HL-60 (cell line): ENCODE data around the gene TNF.

Experiments used
- GABPA ChIP-seq: IDR thresholded peaks from 2 replicates; pipeline ENCODE4 v1.6.1; 2012; ENCODE audit warnings: low read depth
- TF ChIP-seq, protein P1 (sequence below): IDR thresholded peaks from one replicate; pipeline ENCODE4 v1.5.1; 2011; ENCODE audit warnings: low read length, control low read depth, inconsistent platforms; ENCODE audit not compliant: insufficient read depth
- TF ChIP-seq, protein P2 (sequence below): IDR thresholded peaks from 2 replicates; pipeline ENCODE4 v1.6.1; 2012; ENCODE audit warnings: low read depth; ENCODE audit not compliant: insufficient replicate concordance

DNA sequence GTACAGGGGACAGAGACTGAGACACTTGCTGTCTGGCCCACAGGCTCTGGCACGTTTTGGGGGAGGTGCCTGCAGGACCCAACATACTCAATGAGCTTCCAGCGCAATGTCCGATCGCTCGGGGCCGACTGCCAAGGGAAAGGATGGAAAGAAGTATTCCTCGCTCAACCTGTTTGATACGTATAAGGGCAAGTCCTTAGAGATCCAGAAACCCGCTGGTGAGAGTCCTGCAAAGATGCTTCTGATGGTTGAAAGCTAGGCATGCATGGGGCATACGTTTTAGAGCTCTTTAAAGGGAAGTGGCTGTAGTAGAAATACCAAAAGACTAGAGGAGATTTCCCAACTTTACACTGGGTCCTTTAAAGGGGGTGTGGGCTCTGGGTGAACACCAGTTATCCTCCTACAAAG lies 47.3 kb downstream of the TNF start:
- TF ChIP-seq, protein P1, sequence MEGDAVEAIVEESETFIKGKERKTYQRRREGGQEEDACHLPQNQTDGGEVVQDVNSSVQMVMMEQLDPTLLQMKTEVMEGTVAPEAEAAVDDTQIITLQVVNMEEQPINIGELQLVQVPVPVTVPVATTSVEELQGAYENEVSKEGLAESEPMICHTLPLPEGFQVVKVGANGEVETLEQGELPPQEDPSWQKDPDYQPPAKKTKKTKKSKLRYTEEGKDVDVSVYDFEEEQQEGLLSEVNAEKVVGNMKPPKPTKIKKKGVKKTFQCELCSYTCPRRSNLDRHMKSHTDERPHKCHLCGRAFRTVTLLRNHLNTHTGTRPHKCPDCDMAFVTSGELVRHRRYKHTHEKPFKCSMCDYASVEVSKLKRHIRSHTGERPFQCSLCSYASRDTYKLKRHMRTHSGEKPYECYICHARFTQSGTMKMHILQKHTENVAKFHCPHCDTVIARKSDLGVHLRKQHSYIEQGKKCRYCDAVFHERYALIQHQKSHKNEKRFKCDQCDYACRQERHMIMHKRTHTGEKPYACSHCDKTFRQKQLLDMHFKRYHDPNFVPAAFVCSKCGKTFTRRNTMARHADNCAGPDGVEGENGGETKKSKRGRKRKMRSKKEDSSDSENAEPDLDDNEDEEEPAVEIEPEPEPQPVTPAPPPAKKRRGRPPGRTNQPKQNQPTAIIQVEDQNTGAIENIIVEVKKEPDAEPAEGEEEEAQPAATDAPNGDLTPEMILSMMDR = no peak
- TF ChIP-seq GABPA = no peak
- TF ChIP-seq, protein P2, sequence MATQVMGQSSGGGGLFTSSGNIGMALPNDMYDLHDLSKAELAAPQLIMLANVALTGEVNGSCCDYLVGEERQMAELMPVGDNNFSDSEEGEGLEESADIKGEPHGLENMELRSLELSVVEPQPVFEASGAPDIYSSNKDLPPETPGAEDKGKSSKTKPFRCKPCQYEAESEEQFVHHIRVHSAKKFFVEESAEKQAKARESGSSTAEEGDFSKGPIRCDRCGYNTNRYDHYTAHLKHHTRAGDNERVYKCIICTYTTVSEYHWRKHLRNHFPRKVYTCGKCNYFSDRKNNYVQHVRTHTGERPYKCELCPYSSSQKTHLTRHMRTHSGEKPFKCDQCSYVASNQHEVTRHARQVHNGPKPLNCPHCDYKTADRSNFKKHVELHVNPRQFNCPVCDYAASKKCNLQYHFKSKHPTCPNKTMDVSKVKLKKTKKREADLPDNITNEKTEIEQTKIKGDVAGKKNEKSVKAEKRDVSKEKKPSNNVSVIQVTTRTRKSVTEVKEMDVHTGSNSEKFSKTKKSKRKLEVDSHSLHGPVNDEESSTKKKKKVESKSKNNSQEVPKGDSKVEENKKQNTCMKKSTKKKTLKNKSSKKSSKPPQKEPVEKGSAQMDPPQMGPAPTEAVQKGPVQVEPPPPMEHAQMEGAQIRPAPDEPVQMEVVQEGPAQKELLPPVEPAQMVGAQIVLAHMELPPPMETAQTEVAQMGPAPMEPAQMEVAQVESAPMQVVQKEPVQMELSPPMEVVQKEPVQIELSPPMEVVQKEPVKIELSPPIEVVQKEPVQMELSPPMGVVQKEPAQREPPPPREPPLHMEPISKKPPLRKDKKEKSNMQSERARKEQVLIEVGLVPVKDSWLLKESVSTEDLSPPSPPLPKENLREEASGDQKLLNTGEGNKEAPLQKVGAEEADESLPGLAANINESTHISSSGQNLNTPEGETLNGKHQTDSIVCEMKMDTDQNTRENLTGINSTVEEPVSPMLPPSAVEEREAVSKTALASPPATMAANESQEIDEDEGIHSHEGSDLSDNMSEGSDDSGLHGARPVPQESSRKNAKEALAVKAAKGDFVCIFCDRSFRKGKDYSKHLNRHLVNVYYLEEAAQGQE = no peak
